ENCODE measurements around the gene ZG16B.

ZG16B gene

GRCh38 chr16:2836646-2837508, 6.8 kb downstream of the ZG16B start:
- DNase-seq (ENCODE audit: insufficient read length, low spot score) (no peak), FAIRE-seq (no peak)
- no peak for TF ChIP-seq CTCF (IDR thresholded peaks at IDR 0.05; ENCODE audit: insufficient read depth, missing control alignments)

- peak; percentile 94 for DNase-seq (ENCODE audit: insufficient read length, low spot score)
- peak; percentile 83 for TF ChIP-seq CTCF (IDR thresholded peaks at IDR 0.05; ENCODE audit: insufficient read depth, missing control alignments)
- no peak for FAIRE-seq
Measured at GRCh38 chr16:2838928-2839327, 8.8 kb downstream of the ZG16B start.

- FAIRE-seq (no peak), DNase-seq (ENCODE audit: insufficient read length, low spot score) (no peak)
- no peak for TF ChIP-seq CTCF (IDR thresholded peaks at IDR 0.05; ENCODE audit: insufficient read depth, missing control alignments)
Measured at GRCh38 chr16:2839650-2840450, 9.7 kb downstream of the ZG16B start.

- no peak for TF ChIP-seq CTCF (IDR thresholded peaks at IDR 0.05; ENCODE audit: insufficient read depth, missing control alignments)
- FAIRE-seq (no peak), DNase-seq (ENCODE audit: insufficient read length, low spot score) (no peak)
Measured at GRCh38 chr16:2840914-2841313, 10.8 kb downstream of the ZG16B start.

- no peak for TF ChIP-seq CTCF (IDR thresholded peaks at IDR 0.05; ENCODE audit: insufficient read depth, missing control alignments)
- no peak for DNase-seq (ENCODE audit: insufficient read length, low spot score)
- FAIRE-seq: no peak
Measured at GRCh38 chr16:2841606-2842339, 11.7 kb downstream of the ZG16B start.

GRCh38 chr16:2842340-2843000, 12.4 kb downstream of the ZG16B start:
- DNase-seq (ENCODE audit: insufficient read length, low spot score) (no peak), FAIRE-seq (no peak)
- TF ChIP-seq CTCF (IDR thresholded peaks at IDR 0.05; ENCODE audit: insufficient read depth, missing control alignments): peak; percentile 30
